Raji (cell line): Measurements from ENCODE around the gene FAM241A.

Source experiments
- POLR2A ChIP-seq: IDR thresholded peaks from 2 replicates; pipeline ENCODE4 v1.6.1; 2011; ENCODE audit warnings: low read depth, low read length, control low read depth; ENCODE audit not compliant: insufficient read depth

The FAM241A gene

GRCh38 chr4:112145326-112145789, at the start of gene FAM241A:
FAM241A (plus strand) TSS chr4:112145454; CDS start chr4:112145581, 127 bp downstream.
- TF ChIP-seq POLR2A = peak; percentile 93

- TF ChIP-seq POLR2A = no peak
These were observed 46.3 kb upstream of the FAM241A start for GRCh38 chr4:112098841-112099530.

GRCh38 chr4:112099701-112100297, 45.5 kb upstream of the FAM241A start:
- TF ChIP-seq POLR2A = no peak

GRCh38 chr4:112102875-112103370, 42.3 kb upstream of the FAM241A start:
- TF ChIP-seq POLR2A = no peak

- no peak for TF ChIP-seq POLR2A
These were observed 39.9 kb upstream of the FAM241A start for GRCh38 chr4:112105201-112105969.

GRCh38 chr4:112109360-112110058, 35.7 kb upstream of the FAM241A start:
- TF ChIP-seq POLR2A = no peak

- no peak for TF ChIP-seq POLR2A
These were observed 35.2 kb upstream of the FAM241A start for GRCh38 chr4:112110059-112110425.

- TF ChIP-seq POLR2A = no peak
These were observed 33.9 kb upstream of the FAM241A start for GRCh38 chr4:112111306-112111705.

- no peak for TF ChIP-seq POLR2A
These were observed 32.6 kb upstream of the FAM241A start for GRCh38 chr4:112112590-112113170.

- no peak for TF ChIP-seq POLR2A
These were observed 31.4 kb upstream of the FAM241A start for GRCh38 chr4:112113864-112114263.

GRCh38 chr4:112114452-112114851, 30.8 kb upstream of the FAM241A start:
- TF ChIP-seq POLR2A = no peak

GRCh38 chr4:112118742-112119352, 26.4 kb upstream of the FAM241A start:
- no peak for TF ChIP-seq POLR2A

GRCh38 chr4:112119353-112119783, 25.9 kb upstream of the FAM241A start:
- TF ChIP-seq POLR2A = no peak

- no peak for TF ChIP-seq POLR2A
These were observed 25.2 kb upstream of the FAM241A start for GRCh38 chr4:112120021-112120420.
